Vagina (tissue), 2 donors: ENCODE results near the gene MTHFD2. TPM values are rescaled to one million over a fixed set of nuclear protein-coding genes. Genes with fewer than 3 reads are reported as not detected.

Experiments used
- DNase-seq, 2 donors: peaks; one replicate each; pipeline ENCODE4 v3.0.0-alpha.2; 2017; ENCODE audit errors: extremely low spot score in 2 of 2
- H3K27ac ChIP-seq: fragments of 200-600 bp; sonication (generic); one replicate; pipeline ENCODE4 v1.5.1; 2019
- H3K27me3 ChIP-seq: fragments of 200-600 bp; sonication (generic); one replicate; pipeline ENCODE4 v1.5.1; 2019
- H3K36me3 ChIP-seq, 2 donors: fragments of 200-600 bp; sonication (generic); one replicate each; pipeline ENCODE4 v1.5.1; 2017 to 2019
- H3K4me1 ChIP-seq: fragments of 200-600 bp; sonication (generic); one replicate; pipeline ENCODE4 v1.5.1; 2019
- H3K4me3 ChIP-seq, 2 donors: fragments of 200-600 bp; sonication (generic); 1 replicate in 1 of 2; 2 replicates in 1 of 2; pipeline ENCODE4 v1.5.1; 2016 to 2019
- H3K9me3 ChIP-seq: fragments of 200-600 bp; sonication (generic); one replicate; pipeline ENCODE4 v1.5.1; 2019
- POLR2A ChIP-seq, 2 donors: fragments of 450-650 bp; IDR thresholded peaks; one replicate each; pipeline ENCODE4 v1.6.1; 2017; ENCODE audit warnings: antibody characterized with exemption in 2 of 2, mild to moderate bottlenecking in 2 of 2, moderate library complexity in 2 of 2
- POLR2AphosphoS5 ChIP-seq, 2 donors: sonication (generic); formaldehyde crosslinking; IDR thresholded peaks; one replicate each; pipeline ENCODE4 v1.9.0; 2017; ENCODE audit warnings: antibody characterized with exemption in 2 of 2, mild to moderate bottlenecking in 2 of 2, low read depth in 1 of 2; ENCODE audit not compliant: insufficient read depth in 1 of 2
- intact Hi-C: fragments of 100-400 bp; cut with DNase I; formaldehyde crosslinking; loops from one replicate; pipeline ENCODE4 v1.15.1; 2023
- total RNA-seq: library from RNA; depleted of rRNA; stranded (reverse); fragments of >200 nt; gene quantifications from one replicate; pipeline ENCODE4 v1.2.3, GENCODE V29; 2016
- TF ChIP-seq, protein P1 (sequence below), 3 experiments: fragments of 450-650 bp in 2 of 3; fragments of 200-600 bp in 1 of 3; sonication (generic) in 1 of 3; IDR thresholded peaks; one replicate each; pipeline ENCODE4 v1.5.1; 2017 to 2019; ENCODE audit warnings: antibody characterized with exemption in 3 of 3, mild to moderate bottlenecking in 2 of 3, moderate library complexity in 2 of 3

Gene MTHFD2
- 55.7 TPM for total RNA-seq

DNA sequence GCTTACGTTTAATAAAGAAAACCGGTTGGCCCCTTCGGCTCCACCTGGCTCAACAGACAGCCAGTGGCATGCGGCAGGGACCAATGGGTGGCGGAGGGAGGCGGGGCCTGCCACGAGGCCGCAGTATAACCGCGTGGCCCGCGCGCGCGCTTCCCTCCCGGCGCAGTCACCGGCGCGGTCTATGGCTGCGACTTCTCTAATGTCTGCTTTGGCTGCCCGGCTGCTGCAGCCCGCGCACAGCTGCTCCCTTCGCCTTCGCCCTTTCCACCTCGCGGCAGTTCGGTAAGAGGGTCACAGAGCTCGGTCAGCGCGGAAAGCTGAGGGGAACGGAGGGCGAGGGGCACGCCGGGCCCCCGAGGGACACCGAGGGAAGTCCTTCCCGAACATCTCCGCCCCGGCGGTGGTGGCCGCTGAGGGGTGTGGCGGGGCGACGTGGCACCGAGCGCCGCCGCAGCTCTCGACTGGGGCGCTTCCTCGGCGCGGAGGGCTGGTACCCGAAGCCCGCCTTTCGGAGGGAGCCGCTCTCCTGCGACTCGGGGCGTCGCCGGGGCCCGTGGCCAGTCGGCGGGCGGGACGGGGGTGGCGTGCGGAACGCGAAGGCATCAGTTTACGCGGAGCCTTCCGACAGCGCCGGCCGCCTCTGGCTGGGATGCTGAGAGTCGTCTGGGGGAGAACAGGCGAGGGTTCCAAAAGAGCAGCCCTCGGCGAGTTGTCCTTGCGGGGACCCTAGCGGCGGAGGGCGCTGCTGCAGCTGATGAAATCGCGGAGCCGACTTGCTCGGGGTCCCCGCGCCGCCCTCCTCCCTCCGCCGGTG lies at the start of gene MTHFD2:
MTHFD2 (plus strand) TSS at position 155 of the 814 bp plus-strand sequence; CDS start at position 182, 27 bp downstream.
- peaks cover 45% of the 10 kb centered on the region for H3K4me1 ChIP-seq
- H3K9me3 ChIP-seq, result no peaks in the 10 kb centered on the region
- H3K27ac ChIP-seq, result peak within 1 kb of the TSS; percentile 92
- H3K36me3 ChIP-seq, result no peaks in the 10 kb centered on the region
- DNase-seq, result peak in 1 of 2 donors; percentile 92
- TF ChIP-seq, protein P1, sequence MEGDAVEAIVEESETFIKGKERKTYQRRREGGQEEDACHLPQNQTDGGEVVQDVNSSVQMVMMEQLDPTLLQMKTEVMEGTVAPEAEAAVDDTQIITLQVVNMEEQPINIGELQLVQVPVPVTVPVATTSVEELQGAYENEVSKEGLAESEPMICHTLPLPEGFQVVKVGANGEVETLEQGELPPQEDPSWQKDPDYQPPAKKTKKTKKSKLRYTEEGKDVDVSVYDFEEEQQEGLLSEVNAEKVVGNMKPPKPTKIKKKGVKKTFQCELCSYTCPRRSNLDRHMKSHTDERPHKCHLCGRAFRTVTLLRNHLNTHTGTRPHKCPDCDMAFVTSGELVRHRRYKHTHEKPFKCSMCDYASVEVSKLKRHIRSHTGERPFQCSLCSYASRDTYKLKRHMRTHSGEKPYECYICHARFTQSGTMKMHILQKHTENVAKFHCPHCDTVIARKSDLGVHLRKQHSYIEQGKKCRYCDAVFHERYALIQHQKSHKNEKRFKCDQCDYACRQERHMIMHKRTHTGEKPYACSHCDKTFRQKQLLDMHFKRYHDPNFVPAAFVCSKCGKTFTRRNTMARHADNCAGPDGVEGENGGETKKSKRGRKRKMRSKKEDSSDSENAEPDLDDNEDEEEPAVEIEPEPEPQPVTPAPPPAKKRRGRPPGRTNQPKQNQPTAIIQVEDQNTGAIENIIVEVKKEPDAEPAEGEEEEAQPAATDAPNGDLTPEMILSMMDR (IDR thresholded peaks at IDR 0.05), result peak; percentile 6 to 84 (median 60)
- TF ChIP-seq POLR2AphosphoS5 (IDR thresholded peaks at IDR 0.05; ENCODE audit: insufficient read depth in 1 of 2, low read depth in 1 of 2) (peak; percentile 61 to 92), POLR2A (IDR thresholded peaks at IDR 0.05) (peak in 1 of 2 donors; percentile 58)
- no peaks in the 10 kb centered on the region for H3K27me3 ChIP-seq
- peak within 1 kb of the TSS; percentile 70 to 76 for H3K4me3 ChIP-seq
- intact Hi-C loops, result no loop called here

DNA sequence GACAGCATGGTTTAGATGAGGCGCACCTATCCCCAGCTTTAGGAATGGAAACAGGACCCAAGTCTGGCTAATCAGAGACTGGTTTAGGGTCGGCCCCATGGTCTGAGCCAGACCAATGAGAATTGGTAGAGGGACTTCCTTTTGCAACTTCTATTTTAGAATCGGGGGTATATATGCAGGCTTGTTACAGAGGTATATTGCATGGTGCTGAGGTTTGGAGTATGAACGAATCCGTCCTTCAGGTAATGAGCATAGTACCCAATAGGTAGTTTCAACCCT lies 49.2 kb upstream of the MTHFD2 start:
- Histone ChIP-seq H3K4me3 (no peak overlapping the region), H3K36me3 (no peaks in the 10 kb centered on the region), H3K4me1 (peaks cover 28% of the 10 kb centered on the region), H3K9me3 (no peaks in the 10 kb centered on the region), H3K27me3 (no peaks in the 10 kb centered on the region), H3K27ac (no peak overlapping the region)
- DNase-seq, result no peak
- intact Hi-C loops, result loop anchor here (10.0 kb wide), 1 partner anchor 324 kb away; the partner anchor contains the start of gene STAMBP
- TF ChIP-seq POLR2AphosphoS5 (IDR thresholded peaks at IDR 0.05; ENCODE audit: insufficient read depth in 1 of 2, low read depth in 1 of 2), result no peak
- no peak for TF ChIP-seq POLR2A (IDR thresholded peaks at IDR 0.05)
- TF ChIP-seq, protein P1 (IDR thresholded peaks at IDR 0.05), result no peak

- Histone ChIP-seq H3K4me1 (peaks cover 28% of the 10 kb centered on the region), H3K4me3 (no peak overlapping the region), H3K9me3 (no peaks in the 10 kb centered on the region), H3K27ac (no peak overlapping the region), H3K27me3 (no peaks in the 10 kb centered on the region), H3K36me3 (peaks cover 0 to 5% of the 10 kb centered on the region in 2 donors)
- intact Hi-C loops, result loop anchor here (10.0 kb wide), 1 partner anchor 325 kb away; the partner anchor contains the start of gene STAMBP
- no peak for DNase-seq
- TF ChIP-seq, protein P1 (IDR thresholded peaks at IDR 0.05), result no peak
- TF ChIP-seq POLR2A (IDR thresholded peaks at IDR 0.05) (no peak), POLR2AphosphoS5 (IDR thresholded peaks at IDR 0.05; ENCODE audit: insufficient read depth in 1 of 2, low read depth in 1 of 2) (no peak)
These were observed 48.7 kb upstream of the MTHFD2 start for GRCh38 chr2:74149570-74150319.

- Histone ChIP-seq H3K27ac (no peak overlapping the region), H3K4me3 (no peak overlapping the region), H3K27me3 (no peaks in the 10 kb centered on the region), H3K36me3 (peaks cover 0 to 37% of the 10 kb centered on the region in 2 donors), H3K9me3 (no peaks in the 10 kb centered on the region), H3K4me1 (peaks cover 13% of the 10 kb centered on the region)
- TF ChIP-seq, protein P1 (IDR thresholded peaks at IDR 0.05), result no peak
- TF ChIP-seq POLR2A (IDR thresholded peaks at IDR 0.05) (no peak), POLR2AphosphoS5 (IDR thresholded peaks at IDR 0.05; ENCODE audit: insufficient read depth in 1 of 2, low read depth in 1 of 2) (no peak)
- intact Hi-C loops, result no loop called here
- no peak for DNase-seq
These were observed 45.5 kb upstream of the MTHFD2 start for GRCh38 chr2:74152954-74153353.
